HG03066 (cell line): ENCODE results near the gene HIVEP3.
A peak's percentile ranks its signal among the peaks of the same experiment; 100 is the strongest.

Experiments used
- ATAC-seq: cut with Tn5 transposase; IDR thresholded peaks from one replicate; pipeline ENCODE4 v1.9.1; 2021; ENCODE audit warnings: low read depth; ENCODE audit not compliant: unreplicated experiment

Gene HIVEP3

GRCh38 chr1:41739061-41739955 is 179.4 kb downstream of the HIVEP3 start:
- peak; percentile 55 for ATAC-seq

- no peak for ATAC-seq
Measured at GRCh38 chr1:41738475-41738874, 180.2 kb downstream of the HIVEP3 start.

- ATAC-seq, result no peak
Measured at GRCh38 chr1:41738006-41738405, 180.7 kb downstream of the HIVEP3 start.

- ATAC-seq, result no peak
Measured at GRCh38 chr1:41735631-41736260, 183.0 kb downstream of the HIVEP3 start.

- no peak for ATAC-seq
Measured at GRCh38 chr1:41735139-41735538, 183.6 kb downstream of the HIVEP3 start.

GRCh38 chr1:41734201-41734970 is 184.3 kb downstream of the HIVEP3 start:
- no peak for ATAC-seq

GRCh38 chr1:41733725-41734124 is 185.0 kb downstream of the HIVEP3 start:
- ATAC-seq, result no peak

GRCh38 chr1:41733021-41733420 is 185.7 kb downstream of the HIVEP3 start:
- ATAC-seq, result no peak

GRCh38 chr1:41731516-41732030 is 187.1 kb downstream of the HIVEP3 start:
- ATAC-seq, result no peak

GRCh38 chr1:41730806-41731205 is 187.9 kb downstream of the HIVEP3 start:
- ATAC-seq, result no peak

GRCh38 chr1:41728403-41729202 is 190.1 kb downstream of the HIVEP3 start:
- peak; percentile 80 for ATAC-seq

- no peak for ATAC-seq
Measured at GRCh38 chr1:41727749-41728115, 191.0 kb downstream of the HIVEP3 start.

GRCh38 chr1:41726899-41727748 is 191.6 kb downstream of the HIVEP3 start:
- ATAC-seq, result peak; percentile 36

- no peak for ATAC-seq
Measured at GRCh38 chr1:41726292-41726691, 192.4 kb downstream of the HIVEP3 start.

GRCh38 chr1:41724926-41725325 is 193.8 kb downstream of the HIVEP3 start:
- ATAC-seq, result no peak

GRCh38 chr1:41724248-41724647 is 194.5 kb downstream of the HIVEP3 start:
- ATAC-seq, result no peak

- ATAC-seq, result no peak
Measured at GRCh38 chr1:41723786-41724185, 194.9 kb downstream of the HIVEP3 start.

- ATAC-seq, result no peak
Measured at GRCh38 chr1:41722184-41722583, 196.5 kb downstream of the HIVEP3 start.

- ATAC-seq, result no peak
Measured at GRCh38 chr1:41720861-41721410, 197.8 kb downstream of the HIVEP3 start.
